H9 (cell line): ENCODE results near the gene URI1. TPM values are rescaled to one million over a fixed set of nuclear protein-coding genes. Genes with fewer than 3 reads are reported as not detected.

Experiments
- DNase-seq: peaks from one replicate; pipeline ENCODE4 v3.0.0-alpha.2; 2017
- H2AFZ ChIP-seq: one replicate; pipeline ENCODE4 v1.6.1; 2013; ENCODE audit warnings: mild to moderate bottlenecking, low read length, control low read depth, moderate library complexity
- H2AK5ac ChIP-seq: 2 replicates; pipeline ENCODE4 v1.6.1; 2013; ENCODE audit warnings: low read length, control low read depth, mixed read lengths; ENCODE audit not compliant: insufficient read length
- H2BK120ac ChIP-seq: one replicate; pipeline ENCODE4 v1.6.1; 2013; ENCODE audit warnings: low read depth, mild to moderate bottlenecking, low read length, control low read depth, inconsistent platforms; ENCODE audit not compliant: poor library complexity, severe bottlenecking
- H2BK12ac ChIP-seq: 2 replicates; pipeline ENCODE4 v1.6.1; 2013; ENCODE audit warnings: low read length, control low read depth, mixed read lengths, low read depth; ENCODE audit not compliant: insufficient read length
- H2BK15ac ChIP-seq: 2 replicates; pipeline ENCODE4 v1.6.1; 2013; ENCODE audit warnings: low read depth, low read length, control low read depth
- H2BK20ac ChIP-seq: one replicate; pipeline ENCODE4 v1.6.1; 2013; ENCODE audit warnings: low read depth, mild to moderate bottlenecking, low read length, control low read depth, inconsistent platforms; ENCODE audit not compliant: poor library complexity, severe bottlenecking
- H2BK5ac ChIP-seq: 2 replicates; pipeline ENCODE4 v1.6.1; 2013; ENCODE audit warnings: low read length, control low read depth, mixed read lengths; ENCODE audit not compliant: insufficient read length
- H3K14ac ChIP-seq: 2 replicates; pipeline ENCODE4 v1.6.1; 2013; ENCODE audit warnings: low read length, control low read depth; ENCODE audit not compliant: insufficient read depth
- H3K18ac ChIP-seq: 2 replicates; pipeline ENCODE4 v1.6.1; 2013; ENCODE audit warnings: low read depth, mild to moderate bottlenecking, mixed read lengths, low read length, control low read depth; ENCODE audit not compliant: insufficient read length
- H3K23ac ChIP-seq: 2 replicates; pipeline ENCODE4 v1.6.1; 2013; ENCODE audit warnings: low read length, control low read depth, mixed read lengths, low read depth; ENCODE audit not compliant: insufficient read length
- H3K23me2 ChIP-seq: 2 replicates; pipeline ENCODE4 v1.6.1; 2013; ENCODE audit warnings: low read depth, mild to moderate bottlenecking, mixed read lengths, low read length, control low read depth; ENCODE audit not compliant: insufficient read length, poor library complexity, severe bottlenecking
- H3K27ac ChIP-seq: 2 replicates; pipeline ENCODE4 v1.5.1; 2013; ENCODE audit warnings: low read length, control low read depth, mixed read lengths, low read depth; ENCODE audit not compliant: insufficient read length
- H3K27me3 ChIP-seq: 2 replicates; pipeline ENCODE4 v1.6.1; 2013; ENCODE audit warnings: low read length, control low read depth, inconsistent platforms; ENCODE audit not compliant: insufficient read depth
- H3K4ac ChIP-seq: 2 replicates; pipeline ENCODE4 v1.6.1; 2013; ENCODE audit warnings: low read depth, mild to moderate bottlenecking, control low read depth, inconsistent platforms, low read length, moderate library complexity
- H3K4me1 ChIP-seq: 2 replicates; pipeline ENCODE4 v1.6.1; 2013; ENCODE audit warnings: low read length, control low read depth, inconsistent platforms; ENCODE audit not compliant: insufficient read depth
- H3K4me2 ChIP-seq: 2 replicates; pipeline ENCODE4 v1.6.1; 2013; ENCODE audit warnings: low read length, control low read depth, mixed read lengths; ENCODE audit not compliant: insufficient read length, insufficient read depth
- H3K56ac ChIP-seq: 2 replicates; pipeline ENCODE4 v1.6.1; 2013; ENCODE audit warnings: low read depth, mild to moderate bottlenecking, mixed read lengths, low read length, control low read depth; ENCODE audit not compliant: insufficient read length
- H3K79me1 ChIP-seq: 2 replicates; pipeline ENCODE4 v1.6.1; 2013; ENCODE audit warnings: low read depth, mild to moderate bottlenecking, moderate library complexity, low read length, control low read depth, inconsistent platforms; ENCODE audit not compliant: insufficient read depth, poor library complexity, severe bottlenecking
- H3K79me2 ChIP-seq: 2 replicates; pipeline ENCODE4 v1.6.1; 2013; ENCODE audit warnings: low read length, control low read depth, inconsistent platforms; ENCODE audit not compliant: insufficient read depth
- H3K9ac ChIP-seq: 2 replicates; pipeline ENCODE4 v1.6.1; 2013; ENCODE audit warnings: low read length, control low read depth, mixed read lengths; ENCODE audit not compliant: insufficient read length; ENCODE audit errors: extremely low read depth
- H3K9me3 ChIP-seq: one replicate; pipeline ENCODE4 v1.6.1; 2013; ENCODE audit warnings: low read depth, low read length, inconsistent platforms; ENCODE audit not compliant: control insufficient read depth
- H3T11ph ChIP-seq: one replicate; pipeline ENCODE4 v1.6.1; 2013; ENCODE audit warnings: mild to moderate bottlenecking, low read length, control low read depth, inconsistent platforms
- H4K20me1 ChIP-seq: one replicate; pipeline ENCODE4 v1.6.1; 2013; ENCODE audit not compliant: control insufficient read depth, insufficient read length, insufficient read depth
- H4K5ac ChIP-seq: 2 replicates; pipeline ENCODE4 v1.6.1; 2013; ENCODE audit warnings: low read depth, mild to moderate bottlenecking, mixed read lengths, low read length, control low read depth; ENCODE audit not compliant: insufficient read length
- H4K8ac ChIP-seq: replicated peaks from 2 replicates; pipeline ENCODE4 v1.6.1; 2013; ENCODE audit warnings: low read length, control low read depth, mixed read lengths, low read depth; ENCODE audit not compliant: insufficient read length
- H4K91ac ChIP-seq: 2 replicates; pipeline ENCODE4 v1.6.1; 2013; ENCODE audit warnings: low read depth, mild to moderate bottlenecking, moderate library complexity, mixed read lengths, low read length, control low read depth; ENCODE audit not compliant: insufficient read length
- H3K27ac Mint-ChIP-seq, 3 experiments: 2 replicates in 2 of 3; 3 replicates in 1 of 3; pipeline ENCODE4 v1.8.0; 2020 to 2021; ENCODE audit warnings: mixed read lengths in 3 of 3, mild to moderate bottlenecking in 1 of 3, moderate library complexity in 1 of 3
- H3K27me3 Mint-ChIP-seq: 2 replicates; pipeline ENCODE4 v1.8.0; 2021; ENCODE audit warnings: low read depth, mild to moderate bottlenecking, moderate library complexity, mixed read lengths
- H3K36me3 Mint-ChIP-seq, 3 experiments: 2 replicates in 2 of 3; 3 replicates in 1 of 3; pipeline ENCODE4 v1.8.0; 2020 to 2021; ENCODE audit warnings: low read depth in 3 of 3, mixed read lengths in 3 of 3; ENCODE audit not compliant: insufficient read depth in 1 of 3
- H3K4me1 Mint-ChIP-seq, 2 experiments: 2 replicates each; pipeline ENCODE4 v1.8.0; 2020; ENCODE audit warnings: mixed read lengths in 2 of 2
- H3K4me3 Mint-ChIP-seq, 2 experiments: 2 replicates in 1 of 2; 3 replicates in 1 of 2; pipeline ENCODE4 v1.8.0; 2020 to 2021; ENCODE audit warnings: mild to moderate bottlenecking in 2 of 2, mixed read lengths in 2 of 2, moderate library complexity in 1 of 2
- H3K9me3 Mint-ChIP-seq, 2 experiments: 2 replicates in 1 of 2; 3 replicates in 1 of 2; pipeline ENCODE4 v1.8.0; 2020; ENCODE audit warnings: mild to moderate bottlenecking in 2 of 2, mixed read lengths in 2 of 2, moderate library complexity in 1 of 2
- WGBS: extraction: QIAGEN DNeasy Blood & Tissue Kit; methylation state at CpG from one replicate; pipeline ENCODE4 v1.1.7; 2013; ENCODE audit warnings: missing lambda C conversion rate, low lambda C conversion rate, mixed read lengths; ENCODE audit not compliant: insufficient read length; ENCODE audit errors: extremely low coverage; 5-methylcytosine and 5-hydroxymethylcytosine counted together
- total RNA-seq: library from RNA; stranded (reverse); gene quantifications from 2 replicates; pipeline ENCODE4 v1.2.1, GENCODE V29; 2021
- TF ChIP-seq, protein P1 (sequence below): fragments of 200-600 bp; sonication (generic); conservative IDR thresholded peaks from 3 replicates; pipeline ENCODE4 v1.8.0; 2021; ENCODE audit warnings: antibody characterized with exemption, mild to moderate bottlenecking

Gene URI1
- total RNA-seq, 1 experiment from 2014 or later: 54.3 TPM

DNA sequence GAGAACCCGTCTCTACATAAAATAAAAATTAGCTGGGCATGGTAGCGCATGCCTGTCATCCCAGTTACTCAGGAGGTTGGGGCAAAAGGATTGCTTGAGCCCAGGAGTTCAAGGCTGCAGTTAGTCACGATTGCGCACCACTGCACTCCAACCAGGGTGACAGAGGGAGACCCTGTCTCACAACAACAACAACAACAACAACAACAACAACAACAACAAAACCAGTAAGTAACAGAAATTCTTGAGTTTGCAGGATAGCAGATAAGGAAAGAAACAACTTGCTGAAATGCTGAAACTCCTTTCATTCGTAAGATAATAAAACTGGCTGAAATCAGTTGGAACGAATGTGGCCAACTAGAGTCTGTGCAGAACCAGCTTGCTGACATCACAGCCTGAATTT, 23.1 kb upstream of the URI1 start:
- Histone ChIP-seq H3K23ac (no peak overlapping the region), H4K5ac (no peak overlapping the region), H2BK12ac (no peak overlapping the region), H3K4ac (no peak overlapping the region), H2BK20ac (no peak overlapping the region), H2BK15ac (no peak overlapping the region), H2AK5ac (no peak overlapping the region), H3K27ac (no peak overlapping the region), H4K20me1 (no peaks in the 10 kb centered on the region), H3K14ac (no peak overlapping the region), H2AFZ (no peak overlapping the region), H2BK5ac (no peak overlapping the region), H3K79me1 (no peaks in the 10 kb centered on the region), H3K9me3 (no peaks in the 10 kb centered on the region), H3K9ac (no peak overlapping the region), H4K91ac (no peak overlapping the region), H3T11ph (no peak overlapping the region), H3K18ac (no peak overlapping the region), H3K27me3 (no peaks in the 10 kb centered on the region), H2BK120ac (no peak overlapping the region), H3K4me2 (no peak overlapping the region), H3K23me2 (no peaks in the 10 kb centered on the region), H3K4me1 (no peaks in the 10 kb centered on the region), H3K56ac (no peak overlapping the region), H3K79me2 (no peaks in the 10 kb centered on the region), H4K8ac (no peak overlapping the region)
- no peak overlapping the region for H3K4me3 Mint-ChIP-seq
- DNase-seq: no peak
- no peaks in the 10 kb centered on the region for H3K9me3 Mint-ChIP-seq
- H3K27me3 Mint-ChIP-seq: peaks cover 7% of the 10 kb centered on the region
- no peak overlapping the region for H3K27ac Mint-ChIP-seq
- no CpG with 5 or more reads among the region's 6 CpGs for WGBS
- TF ChIP-seq, protein P1, sequence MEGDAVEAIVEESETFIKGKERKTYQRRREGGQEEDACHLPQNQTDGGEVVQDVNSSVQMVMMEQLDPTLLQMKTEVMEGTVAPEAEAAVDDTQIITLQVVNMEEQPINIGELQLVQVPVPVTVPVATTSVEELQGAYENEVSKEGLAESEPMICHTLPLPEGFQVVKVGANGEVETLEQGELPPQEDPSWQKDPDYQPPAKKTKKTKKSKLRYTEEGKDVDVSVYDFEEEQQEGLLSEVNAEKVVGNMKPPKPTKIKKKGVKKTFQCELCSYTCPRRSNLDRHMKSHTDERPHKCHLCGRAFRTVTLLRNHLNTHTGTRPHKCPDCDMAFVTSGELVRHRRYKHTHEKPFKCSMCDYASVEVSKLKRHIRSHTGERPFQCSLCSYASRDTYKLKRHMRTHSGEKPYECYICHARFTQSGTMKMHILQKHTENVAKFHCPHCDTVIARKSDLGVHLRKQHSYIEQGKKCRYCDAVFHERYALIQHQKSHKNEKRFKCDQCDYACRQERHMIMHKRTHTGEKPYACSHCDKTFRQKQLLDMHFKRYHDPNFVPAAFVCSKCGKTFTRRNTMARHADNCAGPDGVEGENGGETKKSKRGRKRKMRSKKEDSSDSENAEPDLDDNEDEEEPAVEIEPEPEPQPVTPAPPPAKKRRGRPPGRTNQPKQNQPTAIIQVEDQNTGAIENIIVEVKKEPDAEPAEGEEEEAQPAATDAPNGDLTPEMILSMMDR: no peak
- peaks cover 0 to 4% of the 10 kb centered on the region in 2 experiments; a peak in 2 of 4 replicates for H3K4me1 Mint-ChIP-seq
- H3K36me3 Mint-ChIP-seq: no peaks in the 10 kb centered on the region
